ENCODE data around the gene ANKMY2.

- TF ChIP-seq CTCF (IDR thresholded peaks at IDR 0.05), result no peak
- no peak for TF ChIP-seq POLR2A (IDR thresholded peaks at IDR 0.05)
Observed at GRCh38 chr7:16647435-16647960, 1.9 kb upstream of the ANKMY2 start.
